Measurements from ENCODE around the gene GFRA3.

DNA sequence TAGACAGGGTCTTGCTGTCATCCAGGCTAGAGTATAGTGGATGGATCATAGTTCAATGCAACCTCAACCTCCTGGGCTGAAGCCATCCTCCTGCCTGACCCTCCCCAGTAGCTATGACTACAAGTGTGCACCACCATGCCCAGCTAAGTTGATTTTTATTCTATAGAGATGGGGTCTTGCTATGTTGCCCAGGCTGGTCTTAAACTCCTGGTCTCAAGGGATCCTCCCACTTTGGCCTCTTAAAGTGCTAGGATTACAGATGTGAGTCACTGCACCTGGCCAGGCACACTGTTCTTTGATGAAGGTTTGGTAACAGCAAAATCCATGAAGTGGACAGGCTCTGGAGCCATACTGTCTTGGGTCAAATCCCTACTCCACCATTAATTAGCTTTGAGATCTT lies 6.5 kb upstream of the GFRA3 start:
- TF ChIP-seq, protein P1, sequence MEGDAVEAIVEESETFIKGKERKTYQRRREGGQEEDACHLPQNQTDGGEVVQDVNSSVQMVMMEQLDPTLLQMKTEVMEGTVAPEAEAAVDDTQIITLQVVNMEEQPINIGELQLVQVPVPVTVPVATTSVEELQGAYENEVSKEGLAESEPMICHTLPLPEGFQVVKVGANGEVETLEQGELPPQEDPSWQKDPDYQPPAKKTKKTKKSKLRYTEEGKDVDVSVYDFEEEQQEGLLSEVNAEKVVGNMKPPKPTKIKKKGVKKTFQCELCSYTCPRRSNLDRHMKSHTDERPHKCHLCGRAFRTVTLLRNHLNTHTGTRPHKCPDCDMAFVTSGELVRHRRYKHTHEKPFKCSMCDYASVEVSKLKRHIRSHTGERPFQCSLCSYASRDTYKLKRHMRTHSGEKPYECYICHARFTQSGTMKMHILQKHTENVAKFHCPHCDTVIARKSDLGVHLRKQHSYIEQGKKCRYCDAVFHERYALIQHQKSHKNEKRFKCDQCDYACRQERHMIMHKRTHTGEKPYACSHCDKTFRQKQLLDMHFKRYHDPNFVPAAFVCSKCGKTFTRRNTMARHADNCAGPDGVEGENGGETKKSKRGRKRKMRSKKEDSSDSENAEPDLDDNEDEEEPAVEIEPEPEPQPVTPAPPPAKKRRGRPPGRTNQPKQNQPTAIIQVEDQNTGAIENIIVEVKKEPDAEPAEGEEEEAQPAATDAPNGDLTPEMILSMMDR (IDR thresholded peaks at IDR 0.05), result no peak
- no peak for TF ChIP-seq POLR2A (IDR thresholded peaks at IDR 0.05)
